CD14-positive monocyte (primary cell): ENCODE data around the gene ATF6. TPM values are rescaled to one million over a fixed set of nuclear protein-coding genes. Genes with fewer than 3 reads are reported as not detected.

ENCODE experiments used
- DNase-seq, 3 donors: peaks; one replicate each; pipeline ENCODE4 v3.0.0-alpha.2; 2011 to 2022
- H2AFZ ChIP-seq: 2 replicates; pipeline ENCODE4 v1.6.0; 2012; ENCODE audit warnings: mild to moderate bottlenecking, low read depth, low read length, inconsistent platforms; ENCODE audit not compliant: insufficient read depth, poor library complexity, severe bottlenecking
- H3K27ac ChIP-seq, 2 donors: 1 replicate in 1 of 2; 2 replicates in 1 of 2; pipeline ENCODE4 v1.5.1; 2012 to 2013; ENCODE audit warnings: low read length in 2 of 2, control low read depth in 1 of 2, inconsistent platforms in 1 of 2, low read depth in 1 of 2, mild to moderate bottlenecking in 1 of 2
- H3K27me3 ChIP-seq, 2 donors: one replicate each; pipeline versions ENCODE4 v1.6.0 to v1.6.1; 2011 to 2013; ENCODE audit warnings: low read length in 2 of 2; ENCODE audit not compliant: control insufficient read depth in 2 of 2, insufficient read depth in 2 of 2
- H3K36me3 ChIP-seq, 2 donors: replicated peaks in 1 of 2; 1 replicate in 1 of 2; 2 replicates in 1 of 2; pipeline versions ENCODE4 v1.5.1 to v1.6.1; 2012 to 2013; ENCODE audit warnings: low read length in 2 of 2, control low read depth in 1 of 2, inconsistent platforms in 1 of 2, mild to moderate bottlenecking in 1 of 2; ENCODE audit not compliant: insufficient read depth in 2 of 2, control insufficient read depth in 1 of 2
- H3K4me1 ChIP-seq, 2 donors: 1 replicate in 1 of 2; 2 replicates in 1 of 2; pipeline versions ENCODE4 v1.5.1 to v1.6.1; 2012 to 2013; ENCODE audit warnings: low read length in 2 of 2, control low read depth in 1 of 2, inconsistent platforms in 1 of 2, mild to moderate bottlenecking in 1 of 2, moderate library complexity in 1 of 2; ENCODE audit not compliant: insufficient read depth in 2 of 2, control insufficient read depth in 1 of 2
- H3K4me2 ChIP-seq: replicated peaks from 2 replicates; pipeline ENCODE3; 2012; ENCODE audit warnings: low read length, moderate library complexity, mild to moderate bottlenecking; ENCODE audit not compliant: poor library complexity, severe bottlenecking; ENCODE audit errors: extremely low read depth
- H3K4me3 ChIP-seq, 3 experiments: fragments of 200-600 bp in 1 of 3; sonication (generic) in 1 of 3; replicated peaks in 1 of 3; 1 replicate in 2 of 3; 2 replicates in 1 of 3; pipeline ENCODE4 v1.5.1; 2011 to 2013; ENCODE audit warnings: low read length in 3 of 3, mild to moderate bottlenecking in 3 of 3, control low read depth in 2 of 3, low read depth in 2 of 3, inconsistent platforms in 1 of 3, moderate library complexity in 1 of 3
- H3K79me2 ChIP-seq: 2 replicates; pipeline ENCODE4 v1.6.0; 2012; ENCODE audit warnings: mild to moderate bottlenecking, control low read depth, inconsistent platforms, low read length, moderate library complexity; ENCODE audit not compliant: insufficient read depth
- H3K9ac ChIP-seq: 2 replicates; pipeline ENCODE4 v1.6.0; 2017; ENCODE audit warnings: low read length, mild to moderate bottlenecking; ENCODE audit not compliant: insufficient read depth, poor library complexity, severe bottlenecking
- H3K9me3 ChIP-seq, 2 donors: replicated peaks in 1 of 2; 1 replicate in 1 of 2; 2 replicates in 1 of 2; pipeline versions ENCODE4 v1.5.1 to v1.6.1; 2012 to 2013; ENCODE audit warnings: low read length in 2 of 2, control low read depth in 1 of 2; ENCODE audit not compliant: control insufficient read depth in 1 of 2, insufficient read depth in 1 of 2
- H4K20me1 ChIP-seq: 2 replicates; pipeline ENCODE4 v1.6.0; 2012; ENCODE audit warnings: mild to moderate bottlenecking, low read length, control low read depth, moderate library complexity; ENCODE audit not compliant: insufficient read depth
- H3K27ac Mint-ChIP-seq, 7 donors: one replicate each; pipeline ENCODE4 v1.8.0; 2020; ENCODE audit warnings: mild to moderate bottlenecking in 7 of 7, mixed read lengths in 7 of 7, moderate library complexity in 6 of 7, inconsistent platforms in 2 of 7
- H3K27me3 Mint-ChIP-seq, 3 donors: one replicate each; pipeline ENCODE4 v1.8.0; 2021 to 2022; ENCODE audit warnings: low read depth in 3 of 3, mild to moderate bottlenecking in 3 of 3, mixed read lengths in 3 of 3, moderate library complexity in 3 of 3, inconsistent platforms in 1 of 3
- H3K36me3 Mint-ChIP-seq, 2 donors: one replicate each; pipeline ENCODE4 v1.8.0; 2020; ENCODE audit warnings: mixed read lengths in 2 of 2, inconsistent platforms in 1 of 2, mild to moderate bottlenecking in 1 of 2
- H3K4me1 Mint-ChIP-seq: one replicate; pipeline ENCODE4 v1.8.0; 2020; ENCODE audit warnings: mild to moderate bottlenecking, mixed read lengths
- H3K4me3 Mint-ChIP-seq, 2 donors: one replicate each; pipeline ENCODE4 v1.8.0; 2020; ENCODE audit warnings: mild to moderate bottlenecking in 2 of 2, mixed read lengths in 2 of 2, moderate library complexity in 1 of 2
- H3K9me3 Mint-ChIP-seq, 7 donors: one replicate each; pipeline ENCODE4 v1.8.0; 2020 to 2022; ENCODE audit warnings: mixed read lengths in 7 of 7, mild to moderate bottlenecking in 6 of 7, moderate library complexity in 6 of 7, inconsistent platforms in 2 of 7
- WGBS: methylation state at CpG from one replicate; pipeline ENCODE4 v1.1.5; 2013; ENCODE audit warnings: missing lambda C conversion rate; ENCODE audit not compliant: insufficient coverage; 5-methylcytosine and 5-hydroxymethylcytosine counted together
- intact Hi-C, 2 donors: fragments of 100-400 bp; cut with micrococcal nuclease; formaldehyde crosslinking; loops; one replicate each; pipeline versions ENCODE4 v1.15.0 to v1.15.1; 2023
- polyA plus RNA-seq, 3 donors: library from polyadenylated mRNA; depleted of rRNA in 1 of 3; unstranded in 2 of 3; stranded (reverse) in 1 of 3; fragments of 300-500 nt in 2 of 3; fragments of >200 nt in 1 of 3; fragmentation: Illumina TruSeq in 2 of 3; gene quantifications; 1 replicate in 2 of 3; 2 replicates in 1 of 3; pipeline ENCODE4 v1.2.3, GENCODE V29; 2012 to 2021
- TF ChIP-seq, protein P1 (sequence below): fragments of 200-600 bp; IDR thresholded peaks from one replicate; pipeline ENCODE4 v1.8.0; 2022; ENCODE audit warnings: antibody characterized with exemption, mild to moderate bottlenecking

The ATF6 gene
- polyA plus RNA-seq, 3 donors, result 13.4 to 25.6 (median 22.2) TPM

GRCh38 chr1:161994175-161994668 is 228.1 kb downstream of the ATF6 start:
- Histone ChIP-seq H3K36me3 (no peaks in the 10 kb centered on the region), H3K4me3 (no peak overlapping the region), H3K27me3 (no peaks in the 10 kb centered on the region), H3K9me3 (peaks cover 0 to 5% of the 10 kb centered on the region in 2 donors), H3K4me1 (peaks cover 21 to 27% of the 10 kb centered on the region in 2 donors), H3K27ac (no peak overlapping the region), H3K9ac (no peak overlapping the region), H3K79me2 (no peaks in the 10 kb centered on the region), H2AFZ (no peak overlapping the region), H4K20me1 (no peaks in the 10 kb centered on the region), H3K4me2 (no peak overlapping the region)
- WGBS, result 94% methylated on average over 7 of the region's 9 CpGs
- Mint-ChIP-seq H3K27ac (no peak overlapping the region), H3K27me3 (peaks cover 0 to 2% (median 0%) of the 10 kb centered on the region in 3 donors), H3K36me3 (peaks cover 0 to 4% of the 10 kb centered on the region in 2 donors), H3K4me1 (peaks cover 18% of the 10 kb centered on the region), H3K4me3 (no peak overlapping the region), H3K9me3 (peaks cover 0 to 7% (median 4%) of the 10 kb centered on the region in 7 donors)
- DNase-seq, result no peak
- TF ChIP-seq, protein P1, sequence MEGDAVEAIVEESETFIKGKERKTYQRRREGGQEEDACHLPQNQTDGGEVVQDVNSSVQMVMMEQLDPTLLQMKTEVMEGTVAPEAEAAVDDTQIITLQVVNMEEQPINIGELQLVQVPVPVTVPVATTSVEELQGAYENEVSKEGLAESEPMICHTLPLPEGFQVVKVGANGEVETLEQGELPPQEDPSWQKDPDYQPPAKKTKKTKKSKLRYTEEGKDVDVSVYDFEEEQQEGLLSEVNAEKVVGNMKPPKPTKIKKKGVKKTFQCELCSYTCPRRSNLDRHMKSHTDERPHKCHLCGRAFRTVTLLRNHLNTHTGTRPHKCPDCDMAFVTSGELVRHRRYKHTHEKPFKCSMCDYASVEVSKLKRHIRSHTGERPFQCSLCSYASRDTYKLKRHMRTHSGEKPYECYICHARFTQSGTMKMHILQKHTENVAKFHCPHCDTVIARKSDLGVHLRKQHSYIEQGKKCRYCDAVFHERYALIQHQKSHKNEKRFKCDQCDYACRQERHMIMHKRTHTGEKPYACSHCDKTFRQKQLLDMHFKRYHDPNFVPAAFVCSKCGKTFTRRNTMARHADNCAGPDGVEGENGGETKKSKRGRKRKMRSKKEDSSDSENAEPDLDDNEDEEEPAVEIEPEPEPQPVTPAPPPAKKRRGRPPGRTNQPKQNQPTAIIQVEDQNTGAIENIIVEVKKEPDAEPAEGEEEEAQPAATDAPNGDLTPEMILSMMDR, result no peak
- intact Hi-C loops, result no loop called here

DNA sequence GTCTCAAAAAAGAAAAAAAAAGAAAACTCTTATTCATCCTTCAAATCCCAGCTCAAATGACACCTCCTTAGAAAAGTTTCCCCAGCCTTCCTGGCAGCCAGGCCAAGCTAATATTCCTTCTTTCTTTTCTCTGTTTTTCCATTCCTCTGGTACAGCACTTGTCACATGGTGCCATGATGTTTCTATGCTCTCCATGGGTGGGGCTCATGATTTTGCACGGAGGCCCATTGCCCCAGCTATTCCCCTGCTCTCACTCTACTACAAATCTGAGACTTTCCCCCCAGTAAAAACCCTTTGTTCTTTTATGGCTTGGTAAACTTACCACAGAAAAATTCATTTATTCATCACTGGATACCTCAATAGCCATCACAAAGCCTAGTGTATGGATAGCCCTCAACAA is 231.0 kb downstream of the ATF6 start:
- TF ChIP-seq, protein P1, result no peak
- Histone ChIP-seq H3K27ac (no peak overlapping the region), H3K9ac (no peak overlapping the region), H3K27me3 (no peaks in the 10 kb centered on the region), H2AFZ (no peak overlapping the region), H4K20me1 (no peaks in the 10 kb centered on the region), H3K4me2 (no peak overlapping the region), H3K4me3 (no peak overlapping the region), H3K79me2 (no peaks in the 10 kb centered on the region), H3K4me1 (peaks cover 12 to 17% of the 10 kb centered on the region in 2 donors), H3K9me3 (peaks cover 0 to 7% of the 10 kb centered on the region in 2 donors), H3K36me3 (no peaks in the 10 kb centered on the region)
- H3K4me3 Mint-ChIP-seq, result no peak overlapping the region
- H3K4me1 Mint-ChIP-seq, result no peaks in the 10 kb centered on the region
- WGBS, result no CpG with 5 or more reads among the region's 1 CpG
- no peak overlapping the region for H3K27ac Mint-ChIP-seq
- peaks cover 0 to 2% (median 0%) of the 10 kb centered on the region in 3 donors for H3K27me3 Mint-ChIP-seq
- peaks cover 0 to 5% (median 3%) of the 10 kb centered on the region in 7 donors for H3K9me3 Mint-ChIP-seq
- H3K36me3 Mint-ChIP-seq, result peaks cover 0 to 4% of the 10 kb centered on the region in 2 donors
- intact Hi-C loops, result no loop called here
- no peak for DNase-seq
